ELR (cell line): ENCODE data around the gene MICU2.

ENCODE experiments used
- DNase-seq: peaks from one replicate; pipeline ENCODE4 v3.0.0-alpha.2; 2015; ENCODE audit warnings: low read depth

The MICU2 gene

GRCh38 chr13:21603531-21604448 is at the start of gene MICU2:
Gene MICU2, minus strand, starts transcription at chr13:21604170. Its CDS starts 22 bp downstream, at chr13:21604148.
- DNase-seq, result peak; percentile 95

GRCh38 chr13:21641629-21642028 is 37.7 kb upstream of the MICU2 start:
- DNase-seq, result no peak

GRCh38 chr13:21639561-21639960 is 35.6 kb upstream of the MICU2 start:
- no peak for DNase-seq

GRCh38 chr13:21638319-21639282 is 34.6 kb upstream of the MICU2 start:
- peak; percentile 41 for DNase-seq

- DNase-seq, result peak; percentile 91
These were observed 33.3 kb upstream of the MICU2 start for GRCh38 chr13:21637296-21637695.

- no peak for DNase-seq
These were observed 32.7 kb upstream of the MICU2 start for GRCh38 chr13:21636656-21637055.

- DNase-seq, result no peak
These were observed 28.2 kb upstream of the MICU2 start for GRCh38 chr13:21632196-21632595.

GRCh38 chr13:21625366-21625765 is 21.4 kb upstream of the MICU2 start:
- DNase-seq, result peak; percentile 68

GRCh38 chr13:21620861-21621260 is 16.9 kb upstream of the MICU2 start:
- DNase-seq, result no peak

- DNase-seq, result no peak
These were observed 15.8 kb upstream of the MICU2 start for GRCh38 chr13:21619633-21620220.

GRCh38 chr13:21616880-21617279 is 12.9 kb upstream of the MICU2 start:
- peak; percentile 43 for DNase-seq

GRCh38 chr13:21616205-21616866 is 12.4 kb upstream of the MICU2 start:
- DNase-seq, result no peak

GRCh38 chr13:21615427-21615826 is 11.5 kb upstream of the MICU2 start:
- no peak for DNase-seq

- DNase-seq, result no peak
These were observed 9.8 kb upstream of the MICU2 start for GRCh38 chr13:21613791-21614190.

GRCh38 chr13:21611385-21611784 is 7.4 kb upstream of the MICU2 start:
- DNase-seq, result no peak

GRCh38 chr13:21610687-21611086 is 6.7 kb upstream of the MICU2 start:
- no peak for DNase-seq

- peak; percentile 54 for DNase-seq
These were observed 5.0 kb upstream of the MICU2 start for GRCh38 chr13:21608961-21609360.

GRCh38 chr13:21606796-21607195 is 2.8 kb upstream of the MICU2 start:
- DNase-seq, result no peak

- no peak for DNase-seq
These were observed 2.3 kb upstream of the MICU2 start for GRCh38 chr13:21606251-21606650.

GRCh38 chr13:21596722-21597121 is 7.2 kb downstream of the MICU2 start:
- DNase-seq, result no peak

GRCh38 chr13:21595546-21595822 is 8.5 kb downstream of the MICU2 start:
- no peak for DNase-seq
